Measurements from ENCODE around the gene YTHDF2.
"Not testable (repeated sequence)": the region's sequence is repeated elsewhere in the genome, so short reads cannot be mapped to it uniquely, and the experiment has no call there.

Gene YTHDF2

GRCh38 chr1:28736450-28737306 lies at the start of gene YTHDF2:
Gene YTHDF2, plus strand, starts transcription at chr1:28736940. Its CDS starts 181 bp downstream, at chr1:28737121.
- DNase-seq (ENCODE audit: extremely low read depth, low read depth), result peak; percentile 82
- peak; percentile 86 for TF ChIP-seq CTCF (IDR thresholded peaks at IDR 0.05; ENCODE audit: low read depth, low read length, missing control alignments)

GRCh38 chr1:28691627-28692026 lies 45.1 kb upstream of the YTHDF2 start:
- not testable (repeated sequence) for DNase-seq (ENCODE audit: extremely low read depth, low read depth); H3K4me3 ChIP-seq (replicated peaks; ENCODE audit: low read depth, low read length)

More at GRCh38 chr1:28736450-28737306, at the start of gene YTHDF2:
- H3K4me3 ChIP-seq (replicated peaks; ENCODE audit: low read depth, low read length), result peak within 1 kb of the TSS; percentile 90

- TF ChIP-seq CTCF (IDR thresholded peaks at IDR 0.05; ENCODE audit: low read depth, low read length, missing control alignments), result no peak
- no peak for DNase-seq (ENCODE audit: extremely low read depth, low read depth)
- no peak overlapping the region for H3K4me3 ChIP-seq (replicated peaks; ENCODE audit: low read depth, low read length)
These were observed 33.1 kb upstream of the YTHDF2 start for GRCh38 chr1:28703629-28704028.

GRCh38 chr1:28716336-28716735 lies 20.4 kb upstream of the YTHDF2 start:
- DNase-seq (ENCODE audit: extremely low read depth, low read depth), result no peak
- no peak for TF ChIP-seq CTCF (IDR thresholded peaks at IDR 0.05; ENCODE audit: low read depth, low read length, missing control alignments)
- H3K4me3 ChIP-seq (replicated peaks; ENCODE audit: low read depth, low read length), result no peak overlapping the region

- TF ChIP-seq CTCF (IDR thresholded peaks at IDR 0.05; ENCODE audit: low read depth, low read length, missing control alignments), result no peak
- no peak overlapping the region for H3K4me3 ChIP-seq (replicated peaks; ENCODE audit: low read depth, low read length)
- DNase-seq (ENCODE audit: extremely low read depth, low read depth), result no peak
These were observed 18.6 kb upstream of the YTHDF2 start for GRCh38 chr1:28718166-28718565.

- peak; percentile 21 for DNase-seq (ENCODE audit: extremely low read depth, low read depth)
- TF ChIP-seq CTCF (IDR thresholded peaks at IDR 0.05; ENCODE audit: low read depth, low read length, missing control alignments), result no peak
- no peak overlapping the region for H3K4me3 ChIP-seq (replicated peaks; ENCODE audit: low read depth, low read length)
These were observed 18.0 kb upstream of the YTHDF2 start for GRCh38 chr1:28718586-28719331.

GRCh38 chr1:28719332-28719619 lies 17.5 kb upstream of the YTHDF2 start:
- no peak for DNase-seq (ENCODE audit: extremely low read depth, low read depth)
- no peak for TF ChIP-seq CTCF (IDR thresholded peaks at IDR 0.05; ENCODE audit: low read depth, low read length, missing control alignments)
- H3K4me3 ChIP-seq (replicated peaks; ENCODE audit: low read depth, low read length), result no peak overlapping the region

All from HFF-Myc (cell line).